ENCODE data around the gene CTNNAL1. TPM values are rescaled to one million over a fixed set of nuclear protein-coding genes. Genes with fewer than 3 reads are reported as not detected.

Gene CTNNAL1
- polyA plus RNA-seq, 6 donors from 2014 or later = 0.32 to 1.1 (median 0.80) TPM; not detected in 2

DNA sequence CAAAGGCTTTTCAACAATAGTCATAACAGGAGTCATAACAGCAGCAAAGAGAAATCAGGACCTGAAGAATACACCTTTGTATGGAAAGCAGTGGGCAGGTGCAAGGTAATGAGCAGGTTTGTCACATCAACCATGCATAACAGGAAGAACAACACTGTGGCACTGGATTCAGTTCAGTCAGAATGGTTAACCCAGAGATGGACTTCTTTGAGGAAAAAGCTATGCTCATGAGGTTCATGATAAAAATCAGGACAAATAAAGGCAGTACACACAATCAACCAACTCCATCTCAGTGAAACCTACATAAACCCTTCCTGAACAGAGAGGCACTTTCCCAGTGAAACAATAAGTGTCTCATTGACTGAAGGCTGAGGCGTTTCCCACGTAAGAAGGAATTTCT is 52.1 kb downstream of the CTNNAL1 start:
- H3K27me3 Mint-ChIP-seq = no peaks in the 10 kb centered on the region
- H3K9me3 Mint-ChIP-seq = no peaks in the 10 kb centered on the region

GRCh38 chr9:108960331-108960730 is 53.0 kb downstream of the CTNNAL1 start:
- no peak overlapping the region for H3K27ac Mint-ChIP-seq
- no peaks in the 10 kb centered on the region for H3K9me3 Mint-ChIP-seq
- no peaks in the 10 kb centered on the region for H3K4me1 Mint-ChIP-seq
- DNase-seq (no peak), ATAC-seq (ENCODE audit: low read depth in 2 of 2) (no peak)
- no peaks in the 10 kb centered on the region for H3K36me3 Mint-ChIP-seq
- H3K4me3 Mint-ChIP-seq = no peak overlapping the region
- no peaks in the 10 kb centered on the region for H3K27me3 Mint-ChIP-seq

More for the DNA sequence above, 52.1 kb downstream of the CTNNAL1 start:
- Mint-ChIP-seq H3K27ac (no peak overlapping the region), H3K4me1 (no peaks in the 10 kb centered on the region), H3K4me3 (no peak overlapping the region), H3K36me3 (no peaks in the 10 kb centered on the region)
- DNase-seq (no peak), ATAC-seq (ENCODE audit: low read depth in 2 of 2) (no peak)

GRCh38 chr9:108956631-108957026 is 56.7 kb downstream of the CTNNAL1 start:
- ATAC-seq (ENCODE audit: low read depth in 2 of 2) = no peak
- DNase-seq = no peak
- Mint-ChIP-seq H3K36me3 (no peaks in the 10 kb centered on the region), H3K4me1 (no peaks in the 10 kb centered on the region), H3K27ac (no peak overlapping the region), H3K4me3 (no peak overlapping the region), H3K9me3 (no peaks in the 10 kb centered on the region), H3K27me3 (no peaks in the 10 kb centered on the region)

DNA sequence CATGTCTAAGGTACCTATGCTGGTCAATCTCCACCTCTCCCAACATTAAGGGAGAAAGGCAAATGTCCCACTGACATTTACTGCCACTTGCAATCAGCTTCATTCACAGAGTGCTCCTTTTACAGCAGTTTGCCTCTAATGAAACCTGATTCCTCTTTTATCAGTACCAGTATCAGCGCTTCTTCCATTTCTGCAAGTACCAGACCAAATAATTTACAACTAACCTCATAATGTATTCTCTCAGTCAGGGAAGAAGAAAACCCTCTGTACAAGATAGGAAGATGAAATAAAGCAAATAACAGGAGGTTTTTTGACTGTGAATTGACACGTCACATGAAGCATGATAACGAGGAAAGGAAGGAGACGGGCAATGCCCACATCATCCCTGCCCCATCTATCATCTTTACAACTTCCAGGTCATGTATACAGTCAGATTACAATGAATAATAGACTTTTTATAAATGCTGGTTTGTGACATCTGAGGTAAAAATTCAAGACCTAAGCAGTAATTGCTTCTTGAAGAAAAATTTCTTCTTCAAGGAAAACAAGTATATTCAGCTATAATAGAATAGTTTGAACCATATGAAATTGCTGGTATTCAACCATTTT is 57.2 kb downstream of the CTNNAL1 start:
- Mint-ChIP-seq H3K27ac (no peak overlapping the region), H3K4me3 (no peak overlapping the region)
- ATAC-seq (ENCODE audit: low read depth in 2 of 2) = no peak

GRCh38 chr9:108953983-108954574 is 59.2 kb downstream of the CTNNAL1 start:
- Mint-ChIP-seq H3K27ac (no peak overlapping the region), H3K4me1 (no peaks in the 10 kb centered on the region), H3K27me3 (no peaks in the 10 kb centered on the region), H3K4me3 (no peak overlapping the region), H3K9me3 (no peaks in the 10 kb centered on the region), H3K36me3 (no peaks in the 10 kb centered on the region)
- ATAC-seq (ENCODE audit: low read depth in 2 of 2) (peak; percentile 23 to 45), DNase-seq (peak; percentile 20)

More for the DNA sequence above, 57.2 kb downstream of the CTNNAL1 start:
- DNase-seq = no peak
- Mint-ChIP-seq H3K27me3 (no peaks in the 10 kb centered on the region), H3K36me3 (no peaks in the 10 kb centered on the region), H3K4me1 (no peaks in the 10 kb centered on the region), H3K9me3 (no peaks in the 10 kb centered on the region)

- no peak for ATAC-seq (ENCODE audit: low read depth in 2 of 2)
- Mint-ChIP-seq H3K36me3 (no peaks in the 10 kb centered on the region), H3K27ac (no peak overlapping the region), H3K9me3 (no peaks in the 10 kb centered on the region), H3K27me3 (no peaks in the 10 kb centered on the region), H3K4me3 (no peak overlapping the region), H3K4me1 (no peaks in the 10 kb centered on the region)
- DNase-seq = no peak
These were observed 61.7 kb downstream of the CTNNAL1 start for GRCh38 chr9:108951578-108951977.

GRCh38 chr9:108950168-108950567 is 63.1 kb downstream of the CTNNAL1 start:
- Mint-ChIP-seq H3K27me3 (no peaks in the 10 kb centered on the region), H3K4me3 (no peak overlapping the region), H3K36me3 (no peaks in the 10 kb centered on the region), H3K27ac (no peak overlapping the region), H3K9me3 (no peaks in the 10 kb centered on the region), H3K4me1 (no peaks in the 10 kb centered on the region)
- DNase-seq = no peak
- no peak for ATAC-seq (ENCODE audit: low read depth in 2 of 2)

GRCh38 chr9:108939975-108940374 is 73.3 kb downstream of the CTNNAL1 start:
- H3K27me3 Mint-ChIP-seq = no peaks in the 10 kb centered on the region
- peaks cover 0 to 5% of the 10 kb centered on the region in 2 donors for H3K36me3 Mint-ChIP-seq
- no peak overlapping the region for H3K4me3 Mint-ChIP-seq
- DNase-seq = no peak
- no peak for ATAC-seq (ENCODE audit: low read depth in 2 of 2)
- peaks cover 0 to 5% (median 3%) of the 10 kb centered on the region in 3 donors for H3K4me1 Mint-ChIP-seq
- H3K9me3 Mint-ChIP-seq = no peaks in the 10 kb centered on the region
- no peak overlapping the region for H3K27ac Mint-ChIP-seq

DNA sequence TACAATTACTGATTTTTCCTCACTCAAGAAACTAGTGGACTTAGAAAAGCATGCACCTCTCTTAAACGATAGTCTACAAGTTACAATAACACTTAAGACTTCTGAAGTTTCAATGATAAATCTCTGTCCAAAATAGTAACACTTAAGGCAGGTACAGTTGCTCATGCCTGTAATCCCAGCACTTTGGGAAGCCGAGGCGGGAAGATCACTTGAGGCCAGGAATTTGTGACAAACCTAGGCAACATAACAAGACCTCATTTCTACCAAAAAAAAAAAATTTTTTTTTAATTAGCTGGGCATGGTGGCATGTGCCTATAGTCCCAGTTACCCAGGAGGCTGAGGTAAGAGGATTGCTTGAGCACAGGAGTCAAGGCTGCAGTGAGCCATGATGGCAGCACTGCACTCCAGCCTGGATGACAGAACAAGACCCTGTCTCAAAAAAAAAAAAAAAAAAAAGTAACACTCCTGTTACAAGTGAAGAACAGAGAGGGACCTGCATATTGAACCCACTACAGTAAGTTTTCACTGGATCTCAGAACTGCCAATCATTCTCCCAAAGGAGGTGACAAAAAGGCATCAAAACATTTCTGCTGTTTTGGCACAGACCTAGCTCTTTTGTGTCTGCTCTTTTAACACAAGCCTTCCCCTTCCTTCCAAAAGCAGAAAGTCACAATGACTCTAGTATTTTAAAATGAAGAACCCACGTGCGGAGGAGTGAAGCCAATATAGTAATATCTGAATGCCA is 75.6 kb downstream of the CTNNAL1 start:
- no peak overlapping the region for H3K27ac Mint-ChIP-seq
- no peaks in the 10 kb centered on the region for H3K9me3 Mint-ChIP-seq
- H3K4me1 Mint-ChIP-seq = peaks cover 16 to 22% (median 21%) of the 10 kb centered on the region in 3 donors
- DNase-seq = no peak
- ATAC-seq (ENCODE audit: low read depth in 2 of 2) = no peak
- H3K27me3 Mint-ChIP-seq = no peaks in the 10 kb centered on the region
- peaks cover 0 to 5% of the 10 kb centered on the region in 2 donors for H3K36me3 Mint-ChIP-seq
- H3K4me3 Mint-ChIP-seq = peak overlapping the region in 1 of 8 donors; percentile 19

DNA sequence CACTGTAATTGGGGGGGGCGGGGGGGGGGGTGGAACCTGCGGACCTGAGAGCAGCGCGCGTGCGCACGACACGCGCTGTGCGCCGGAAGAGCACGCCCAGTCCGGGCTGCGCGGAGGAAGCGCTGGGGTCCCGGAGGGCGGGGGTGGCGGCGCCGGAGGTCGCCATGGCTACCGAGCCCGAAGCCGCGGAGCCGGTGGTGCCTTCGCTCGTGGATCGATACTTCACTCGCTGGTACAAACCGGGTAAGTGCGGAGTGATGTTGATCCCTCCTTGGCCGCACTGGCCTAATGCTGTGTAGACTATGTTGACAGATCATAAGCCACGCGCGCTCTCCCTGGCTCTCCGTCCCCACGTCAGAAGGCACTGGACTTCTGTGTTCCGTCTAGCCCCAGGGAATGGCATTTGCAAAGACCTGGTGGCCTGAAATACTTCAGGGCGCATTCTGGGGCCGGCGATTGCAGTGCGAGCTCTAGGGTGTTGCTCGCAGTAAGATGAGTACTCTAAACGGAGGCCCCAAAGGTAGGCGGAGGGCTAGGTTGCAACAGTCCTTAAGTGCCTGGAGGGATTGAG is 78.9 kb downstream of the CTNNAL1 start, which contains the start of gene ABITRAM:
Gene ABITRAM (plus strand): TSS at position 78 of the 571 bp plus-strand sequence. CDS start 87 bp downstream, at position 165.
- DNase-seq = peak; percentile 78
- H3K27me3 Mint-ChIP-seq = no peaks in the 10 kb centered on the region
- peak within 1 kb of the TSS; percentile 94 to 100 (median 99) for H3K4me3 Mint-ChIP-seq
- H3K27ac Mint-ChIP-seq = peak within 1 kb of the TSS; percentile 96 to 99 (median 98)
- H3K9me3 Mint-ChIP-seq = no peaks in the 10 kb centered on the region
- H3K36me3 Mint-ChIP-seq = peaks cover 0 to 5% of the 10 kb centered on the region in 2 donors
- H3K4me1 Mint-ChIP-seq = peaks cover 19 to 30% (median 28%) of the 10 kb centered on the region in 3 donors
- ATAC-seq (ENCODE audit: low read depth in 2 of 2) = peak; percentile 85

GRCh38 chr9:108933718-108934322 is 79.5 kb downstream of the CTNNAL1 start, which contains the start of gene ELP1:
ELP1 (minus strand) TSS chr9:108934124; CDS start chr9:108931146, 2,978 bp downstream.
- H3K4me3 Mint-ChIP-seq = peak within 1 kb of the TSS; percentile 94 to 100 (median 99)
- H3K27ac Mint-ChIP-seq = peak within 1 kb of the TSS; percentile 96 to 99 (median 98)
- H3K9me3 Mint-ChIP-seq = no peaks in the 10 kb centered on the region
- H3K27me3 Mint-ChIP-seq = no peaks in the 10 kb centered on the region
- ATAC-seq (ENCODE audit: low read depth in 2 of 2) = peak; percentile 83 to 84
- H3K4me1 Mint-ChIP-seq = peaks cover 19 to 30% (median 28%) of the 10 kb centered on the region in 3 donors
- DNase-seq = peak; percentile 89
- peaks cover 0 to 9% of the 10 kb centered on the region in 2 donors for H3K36me3 Mint-ChIP-seq

- Mint-ChIP-seq H3K27me3 (no peaks in the 10 kb centered on the region), H3K4me3 (peak overlapping the region; percentile 94 to 100 (median 99)), H3K36me3 (peaks cover 4 to 14% of the 10 kb centered on the region in 2 donors), H3K9me3 (no peaks in the 10 kb centered on the region), H3K4me1 (peaks cover 21 to 30% (median 28%) of the 10 kb centered on the region in 3 donors), H3K27ac (peak overlapping the region; percentile 54 to 99 (median 97))
- DNase-seq (no peak), ATAC-seq (ENCODE audit: low read depth in 2 of 2) (no peak)
These were observed 80.0 kb downstream of the CTNNAL1 start for GRCh38 chr9:108933231-108933717.

DNA sequence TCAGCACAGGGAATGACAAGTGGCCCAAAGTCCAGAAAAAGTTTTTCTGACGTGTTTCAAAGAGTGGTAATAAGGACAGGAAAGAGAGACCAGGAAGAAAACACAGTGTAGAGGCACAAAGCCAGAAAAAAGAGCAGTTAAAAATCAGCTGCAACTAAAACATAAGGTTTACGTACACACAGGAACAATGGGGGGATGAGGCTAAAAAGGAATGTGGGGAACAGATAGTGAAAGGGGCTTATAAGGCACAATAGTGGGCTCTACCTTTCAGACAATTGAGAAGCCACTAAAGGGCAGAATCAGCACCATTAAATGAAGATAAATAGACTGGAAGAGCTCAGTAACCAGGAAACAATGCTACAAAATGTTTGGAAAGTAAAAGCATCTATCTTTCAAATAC is 84.9 kb downstream of the CTNNAL1 start:
- Mint-ChIP-seq H3K27me3 (no peaks in the 10 kb centered on the region), H3K4me1 (peaks cover 13 to 14% (median 13%) of the 10 kb centered on the region in 3 donors), H3K36me3 (peaks cover 44 to 49% of the 10 kb centered on the region in 2 donors), H3K4me3 (no peak overlapping the region), H3K27ac (peak overlapping the region in 1 of 6 donors; percentile 22), H3K9me3 (peaks cover 0 to 4% (median 0%) of the 10 kb centered on the region in 7 donors)
- DNase-seq = no peak
- ATAC-seq (ENCODE audit: low read depth in 2 of 2) = no peak

All from naive B cell (primary cell).